ENCODE results near the gene CALM3. TPM values are rescaled to one million over a fixed set of nuclear protein-coding genes. Genes with fewer than 3 reads are reported as not detected.

Gene CALM3
- total and polyA plus RNA-seq, 2 of the 4 experiments (the other 2 are of a cell fraction), result 91.6 to 501 TPM

DNA sequence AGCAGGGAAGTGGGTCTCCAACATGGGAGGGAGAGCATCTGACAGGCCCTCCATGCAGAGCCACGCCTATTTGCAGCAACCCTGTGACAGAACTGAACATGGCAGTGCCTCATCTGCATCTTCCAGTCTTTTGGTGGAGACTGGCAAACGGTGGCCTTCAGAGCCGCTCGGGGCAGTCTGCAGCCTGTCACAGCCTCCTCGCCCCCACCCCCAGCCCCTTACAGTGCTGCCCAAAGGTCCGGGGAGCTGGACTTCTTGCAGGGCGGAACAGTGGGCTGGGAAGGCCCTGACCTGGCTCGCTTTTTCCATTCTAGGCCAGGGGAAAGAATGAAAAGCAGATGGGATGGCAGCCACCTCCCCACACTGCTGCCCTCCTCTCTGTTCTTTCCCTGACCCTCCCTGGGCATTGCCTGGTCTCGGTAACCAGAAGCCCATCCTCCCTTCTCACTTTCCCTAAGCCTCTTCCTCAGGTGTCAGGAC is 2.7 kb downstream of the CALM3 start:
- Histone ChIP-seq H3K9me1 (ENCODE audit: insufficient read depth, low read length) (peaks cover 16% of the 10 kb centered on the region), H3K9me3 (ENCODE audit: control insufficient read depth, insufficient read depth, low read length) (peaks cover 4% of the 10 kb centered on the region; the same call in 1 of the 2 replicates), H2BK120ac (ENCODE audit: low read depth, low read length) (no peak overlapping the region), H3K18ac (ENCODE audit: low read depth, low read length) (no peak overlapping the region), H2BK5ac (ENCODE audit: low read depth, low read length, poor library complexity, severe bottlenecking) (no peak overlapping the region), H4K5ac (ENCODE audit: low read depth, low read length) (no peak overlapping the region), H3K14ac (replicated peaks; ENCODE audit: low read depth, low read length) (no peak overlapping the region), H3K23ac (ENCODE audit: low read depth, low read length) (peak overlapping the region; percentile 19), H3K4ac (ENCODE audit: low read depth, low read length) (no peak overlapping the region), H3K4me1 (ENCODE audit: control insufficient read depth, insufficient read depth, low read length) (peaks cover 15% of the 10 kb centered on the region), H2AFZ (replicated peaks; ENCODE audit: low read length, poor library complexity) (no peak overlapping the region), H4K20me1 (ENCODE audit: insufficient read depth, low read length) (peaks cover 62% of the 10 kb centered on the region), H2BK15ac (ENCODE audit: low read depth, low read length) (no peak overlapping the region), H2AK5ac (ENCODE audit: low read depth, low read length) (peak overlapping the region; percentile 42; the same call in 1 of the 2 replicates), H3K36me3 (ENCODE audit: control insufficient read depth, insufficient read depth, low read length) (peaks cover 34% of the 10 kb centered on the region), H3K56ac (ENCODE audit: extremely low read depth, insufficient read depth, low read length) (no peak overlapping the region), H3K27me3 (ENCODE audit: control insufficient read depth, insufficient read depth, low read length) (no peaks in the 10 kb centered on the region), H2BK20ac (ENCODE audit: low read depth, low read length) (no peak overlapping the region), H3K4me2 (ENCODE audit: low read depth, low read length) (peak overlapping the region; percentile 14; the same call in 1 of the 2 replicates), H3K4me3 (ENCODE audit: insufficient read depth, low read depth, low read length) (no peak overlapping the region), H2AK9ac (replicated peaks; ENCODE audit: low read depth, low read length, poor library complexity) (peak overlapping the region; percentile 37), H3K9ac (ENCODE audit: low read depth, low read length) (no peak overlapping the region), H4K91ac (ENCODE audit: insufficient read depth, low read depth, low read length) (no peak overlapping the region), H4K8ac (ENCODE audit: low read depth in 2 of 2, low read length in 2 of 2) (no peak overlapping the region), H3K79me1 (ENCODE audit: low read depth in 1 of 2, low read length in 2 of 2) (peaks cover 3 to 71% of the 10 kb centered on the region in 2 experiments; a peak in 3 of 4 replicates), H3K27ac (ENCODE audit: insufficient read depth, low read length) (no peak overlapping the region)
- dilution Hi-C loops (cut with HindIII; ENCODE audit: low sequenced_read_pairs, unreplicated experiment) (no loop called here), in situ Hi-C loops (cut with MboI; ENCODE audit: low sequenced_read_pairs) (no loop called here), intact Hi-C loops (cut with micrococcal nuclease) (no loop called here)
- ChIA-PET POLR2A (ENCODE audit: unreplicated experiment) (no interaction called here), CTCF (no interaction called here)
- no TSS peak for BruUV-seq (replicated peaks)
- DNase-seq (no peak), ATAC-seq (ENCODE audit: low read depth) (no peak)
- TF ChIP-seq POLR2A (IDR thresholded peaks at IDR 0.05; ENCODE audit: low read depth, low read length), result no peak
- TF ChIP-seq RFX5 (IDR thresholded peaks at IDR 0.05; ENCODE audit: low read depth, low read length), result no peak
- no peak for TF ChIP-seq SMC3 (IDR thresholded peaks at IDR 0.05; ENCODE audit: low read depth, low read length)
- no peak for TF ChIP-seq BHLHE40 (IDR thresholded peaks at IDR 0.05; ENCODE audit: low read depth, low read length)
- no peak for TF ChIP-seq CEBPB (IDR thresholded peaks at IDR 0.05; ENCODE audit: low read depth, low read length)
- TF ChIP-seq MXI1 (IDR thresholded peaks at IDR 0.05; ENCODE audit: borderline replicate concordance, low read depth, low read length), result no peak
- TF ChIP-seq RAD21 (IDR thresholded peaks at IDR 0.05; ENCODE audit: low read length), result no peak
- 58% methylated on average over 2 of the region's 9 CpGs; no CpG with 5 or more reads in 1 of the 2 experiments for WGBS, 2 experiments (ENCODE audit: extremely low coverage in 2 of 2, insufficient read length in 1 of 2)

Data from IMR-90 (cell line).